ENCODE data around the gene SOX18. TPM values are rescaled to one million over a fixed set of nuclear protein-coding genes. Genes with fewer than 3 reads are reported as not detected.

Gene SOX18
- total RNA-seq, 1 experiment from 2014 or later: not detected

DNA sequence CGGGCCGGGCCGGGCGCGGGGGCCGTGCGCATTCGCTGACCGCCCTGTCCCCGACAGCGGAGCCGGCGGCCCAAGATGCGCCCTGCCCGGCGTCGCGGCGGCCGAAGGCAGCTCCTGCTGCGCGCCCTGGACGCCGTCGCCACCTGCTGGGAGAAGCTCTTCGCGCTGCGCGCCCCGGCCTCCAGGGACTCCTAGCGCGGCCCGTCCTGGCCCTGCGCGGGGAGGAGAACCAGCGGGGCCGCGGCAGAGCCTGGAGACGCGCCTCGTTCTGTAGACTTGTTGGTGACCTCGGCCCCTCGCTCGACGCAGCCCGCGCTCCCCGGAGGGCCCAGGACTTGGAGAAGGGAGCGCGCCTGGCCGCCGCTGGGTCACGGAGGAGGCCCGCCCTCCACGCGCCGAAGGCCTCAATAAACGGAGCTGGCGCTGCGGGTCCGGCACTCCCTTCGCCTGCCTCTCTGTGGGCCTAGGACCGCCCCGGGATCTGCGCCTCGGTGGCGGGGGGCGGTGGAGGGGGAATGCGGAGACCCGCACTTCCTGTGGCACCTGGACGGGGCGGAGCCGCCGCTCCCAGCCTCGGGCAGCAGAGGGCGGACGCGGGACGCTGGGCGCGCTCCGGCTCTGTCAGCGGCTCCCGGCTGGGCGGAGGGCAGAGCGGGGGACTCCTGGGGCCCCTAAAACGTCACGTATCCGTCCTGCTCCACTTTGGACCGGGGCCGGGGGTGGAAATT, 10.7 kb downstream of the SOX18 start:
- Mint-ChIP-seq H3K27ac (ENCODE audit: unreplicated experiment) (no peak overlapping the region), H3K27me3 (ENCODE audit: unreplicated experiment) (peaks cover 40% of the 10 kb centered on the region), H3K36me3 (ENCODE audit: insufficient read depth, unreplicated experiment) (peaks cover 56% of the 10 kb centered on the region), H3K9me3 (ENCODE audit: low read depth, unreplicated experiment) (no peaks in the 10 kb centered on the region), H3K4me3 (ENCODE audit: low read depth, unreplicated experiment) (peak overlapping the region; percentile 77), H3K4me1 (ENCODE audit: low read depth, unreplicated experiment) (peaks cover 6% of the 10 kb centered on the region)
- CTCF ChIA-PET: interaction anchor here (0.5 to 2.5 kb wide), 24 partner anchors 11 to 1100 kb away, joined by 3 to 33 read pairs (median 4); partner anchors contain the start of genes LKAAEAR1, PRPF6, SAMD10 and TCEA2
- no TSS peak for BruUV-seq (replicated peaks)
- TF ChIP-seq, protein P1, sequence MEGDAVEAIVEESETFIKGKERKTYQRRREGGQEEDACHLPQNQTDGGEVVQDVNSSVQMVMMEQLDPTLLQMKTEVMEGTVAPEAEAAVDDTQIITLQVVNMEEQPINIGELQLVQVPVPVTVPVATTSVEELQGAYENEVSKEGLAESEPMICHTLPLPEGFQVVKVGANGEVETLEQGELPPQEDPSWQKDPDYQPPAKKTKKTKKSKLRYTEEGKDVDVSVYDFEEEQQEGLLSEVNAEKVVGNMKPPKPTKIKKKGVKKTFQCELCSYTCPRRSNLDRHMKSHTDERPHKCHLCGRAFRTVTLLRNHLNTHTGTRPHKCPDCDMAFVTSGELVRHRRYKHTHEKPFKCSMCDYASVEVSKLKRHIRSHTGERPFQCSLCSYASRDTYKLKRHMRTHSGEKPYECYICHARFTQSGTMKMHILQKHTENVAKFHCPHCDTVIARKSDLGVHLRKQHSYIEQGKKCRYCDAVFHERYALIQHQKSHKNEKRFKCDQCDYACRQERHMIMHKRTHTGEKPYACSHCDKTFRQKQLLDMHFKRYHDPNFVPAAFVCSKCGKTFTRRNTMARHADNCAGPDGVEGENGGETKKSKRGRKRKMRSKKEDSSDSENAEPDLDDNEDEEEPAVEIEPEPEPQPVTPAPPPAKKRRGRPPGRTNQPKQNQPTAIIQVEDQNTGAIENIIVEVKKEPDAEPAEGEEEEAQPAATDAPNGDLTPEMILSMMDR (IDR thresholded peaks at IDR 0.05; ENCODE audit: unreplicated experiment): no peak
- DNase-seq: peak; percentile 94
- intact Hi-C loops (cut with micrococcal nuclease; ENCODE audit: unreplicated experiment): loop anchor here (5.0 kb wide), 1 partner anchor 84 kb away; no protein-coding TSS in a partner anchor

DNA sequence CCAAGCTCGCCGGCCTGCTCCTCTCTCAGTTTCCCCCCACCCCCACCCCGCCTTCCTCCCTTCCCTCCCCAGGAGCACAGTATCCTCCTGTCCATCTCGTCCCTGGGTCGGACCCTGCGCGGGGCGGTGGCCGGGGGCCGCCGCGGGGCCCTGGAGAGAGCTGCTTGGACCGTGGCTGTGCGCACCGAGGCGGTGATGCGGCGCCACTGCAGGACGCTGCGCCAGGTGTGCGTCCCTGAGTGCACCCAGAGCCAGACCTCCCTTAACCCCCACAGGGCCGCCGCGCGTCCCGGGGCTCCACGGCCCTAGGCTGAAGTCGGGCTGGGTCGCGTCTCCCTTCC, 11.2 kb downstream of the SOX18 start:
- H3K36me3 Mint-ChIP-seq (ENCODE audit: insufficient read depth, unreplicated experiment): peaks cover 61% of the 10 kb centered on the region
- CTCF ChIA-PET: interaction anchor here (0.6 to 2.5 kb wide), 18 partner anchors 10 to 1099 kb away, joined by 3 to 33 read pairs (median 5); partner anchors contain the start of genes LKAAEAR1, PRPF6, SAMD10 and TCEA2

DNA sequence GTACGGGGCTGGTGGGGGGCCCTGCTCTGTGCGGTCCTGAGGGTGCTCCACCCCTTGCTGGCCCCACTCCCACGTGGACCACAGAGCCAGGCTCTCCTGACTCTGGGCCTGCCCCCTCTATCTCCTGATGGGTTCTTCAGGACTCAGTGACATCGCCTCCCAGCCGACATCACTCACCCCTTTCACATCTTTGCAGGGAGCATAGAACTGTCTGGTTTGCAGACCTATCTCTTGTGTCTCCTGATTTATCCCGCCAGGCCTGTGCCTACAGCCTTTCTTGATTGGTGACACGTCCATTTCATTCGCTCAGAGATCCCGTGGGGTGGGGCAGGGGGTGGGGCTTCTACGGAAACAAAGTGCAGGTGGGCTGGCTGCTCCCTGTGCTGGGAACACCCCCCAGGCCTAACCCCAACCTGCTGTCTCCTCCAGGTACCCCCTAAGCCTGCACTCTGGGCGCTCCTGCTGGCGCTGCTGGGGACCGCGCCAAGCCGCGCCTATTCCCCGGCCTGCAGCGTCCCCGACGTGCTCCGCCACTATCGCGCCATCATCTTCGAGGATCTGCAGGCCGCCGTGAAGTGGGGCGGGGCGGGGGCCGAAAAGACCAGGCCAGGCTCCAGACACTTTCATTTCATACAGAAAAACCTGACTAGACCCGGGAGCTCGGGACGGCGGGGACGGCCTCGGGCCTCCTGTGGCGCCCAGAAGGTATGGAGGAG, 11.8 kb downstream of the SOX18 start:
- CTCF ChIA-PET: interaction anchor here (0.6 to 2.5 kb wide), 12 partner anchors 10 to 500 kb away, joined by 3 to 33 read pairs (median 10); partner anchors contain the start of genes LKAAEAR1, PRPF6, SAMD10 and TCEA2
- Mint-ChIP-seq H3K4me3 (ENCODE audit: low read depth, unreplicated experiment) (peak overlapping the region; percentile 77), H3K36me3 (ENCODE audit: insufficient read depth, unreplicated experiment) (peaks cover 66% of the 10 kb centered on the region), H3K9me3 (ENCODE audit: low read depth, unreplicated experiment) (no peaks in the 10 kb centered on the region), H3K27me3 (ENCODE audit: unreplicated experiment) (peaks cover 33% of the 10 kb centered on the region), H3K27ac (ENCODE audit: unreplicated experiment) (no peak overlapping the region), H3K4me1 (ENCODE audit: low read depth, unreplicated experiment) (peaks cover 6% of the 10 kb centered on the region)
- intact Hi-C loops (cut with micrococcal nuclease; ENCODE audit: unreplicated experiment): loop anchor here (5.0 kb wide), 1 partner anchor 85 kb away; no protein-coding TSS in a partner anchor
- TF ChIP-seq, protein P1 (IDR thresholded peaks at IDR 0.05; ENCODE audit: unreplicated experiment): no peak
- no peak for DNase-seq
- BruUV-seq (replicated peaks): no TSS peak

More for the DNA sequence above, 11.2 kb downstream of the SOX18 start:
- peak overlapping the region; percentile 77 for H3K4me3 Mint-ChIP-seq (ENCODE audit: low read depth, unreplicated experiment)
- peaks cover 6% of the 10 kb centered on the region for H3K4me1 Mint-ChIP-seq (ENCODE audit: low read depth, unreplicated experiment)
- no TSS peak for BruUV-seq (replicated peaks)
- peak; percentile 71 for DNase-seq
- no peak overlapping the region for H3K27ac Mint-ChIP-seq (ENCODE audit: unreplicated experiment)
- no peaks in the 10 kb centered on the region for H3K9me3 Mint-ChIP-seq (ENCODE audit: low read depth, unreplicated experiment)
- intact Hi-C loops (cut with micrococcal nuclease; ENCODE audit: unreplicated experiment): loop anchor here (5.0 kb wide), 1 partner anchor 84 kb away; no protein-coding TSS in a partner anchor
- TF ChIP-seq, protein P1 (IDR thresholded peaks at IDR 0.05; ENCODE audit: unreplicated experiment): no peak
- peaks cover 35% of the 10 kb centered on the region for H3K27me3 Mint-ChIP-seq (ENCODE audit: unreplicated experiment)

DNA sequence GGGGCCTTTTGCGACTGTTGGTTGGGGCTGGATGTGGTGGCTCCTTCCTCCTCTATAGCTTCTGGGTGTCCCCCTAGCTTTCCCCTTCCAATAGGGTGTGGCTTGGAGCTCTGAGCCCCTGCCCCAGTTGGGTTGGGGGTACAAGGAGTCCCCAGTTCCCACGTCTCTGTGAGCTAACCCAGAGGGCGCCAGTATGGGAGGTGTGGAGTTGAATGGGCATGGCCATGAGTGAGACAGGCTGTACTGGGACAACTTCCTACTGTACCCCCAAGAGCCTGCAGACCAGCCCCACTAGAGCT, 12.3 kb downstream of the SOX18 start:
- Mint-ChIP-seq H3K27ac (ENCODE audit: unreplicated experiment) (no peak overlapping the region), H3K4me1 (ENCODE audit: low read depth, unreplicated experiment) (peaks cover 6% of the 10 kb centered on the region), H3K36me3 (ENCODE audit: insufficient read depth, unreplicated experiment) (peaks cover 71% of the 10 kb centered on the region), H3K27me3 (ENCODE audit: unreplicated experiment) (peaks cover 33% of the 10 kb centered on the region), H3K4me3 (ENCODE audit: low read depth, unreplicated experiment) (peak overlapping the region; percentile 77), H3K9me3 (ENCODE audit: low read depth, unreplicated experiment) (no peaks in the 10 kb centered on the region)
- DNase-seq: no peak
- TF ChIP-seq, protein P1 (IDR thresholded peaks at IDR 0.05; ENCODE audit: unreplicated experiment): no peak
- intact Hi-C loops (cut with micrococcal nuclease; ENCODE audit: unreplicated experiment): loop anchor here (5.0 kb wide), 1 partner anchor 85 kb away; no protein-coding TSS in a partner anchor
- no TSS peak for BruUV-seq (replicated peaks)
- CTCF ChIA-PET: interaction anchor here (1.4 to 2.5 kb wide), 2 partner anchors 15 to 55 kb away, joined by 4 to 13 read pairs; no protein-coding TSS in a partner anchor

Data from Calu3 (cell line).